SK-N-SH treated with all-trans-retinoic acid at 6 μM for 48 hours (cell line): ENCODE results near the gene PIK3CD.

Source experiments
- ARNTL ChIP-seq: fragments of 450-650 bp; formaldehyde crosslinking; IDR thresholded peaks from 2 replicates; pipeline ENCODE4 v1.5.0; 2020; ENCODE audit warnings: low read depth, mild to moderate bottlenecking, moderate library complexity, borderline replicate concordance
- CREB5 ChIP-seq: fragments of 250-450 bp; sonication (Bioruptor Pico); IDR thresholded peaks from 2 replicates; pipeline ENCODE4 v1.5.1; 2020; ENCODE audit warnings: low read depth, mild to moderate bottlenecking, moderate library complexity
- CSDC2 ChIP-seq: fragments of 250-450 bp; sonication (Bioruptor Pico); IDR thresholded peaks from 2 replicates; pipeline ENCODE4 v1.5.0; 2020; ENCODE audit warnings: mild to moderate bottlenecking, moderate library complexity
- GLIS3 ChIP-seq: fragments of 250-450 bp; sonication (Bioruptor Pico); IDR thresholded peaks from 2 replicates; pipeline ENCODE4 v1.5.0; 2020; ENCODE audit warnings: mild to moderate bottlenecking, moderate library complexity
- POU6F1 ChIP-seq: fragments of 250-450 bp; sonication (Bioruptor Pico); IDR thresholded peaks from 2 replicates; pipeline ENCODE4 v1.8.0; 2021; ENCODE audit warnings: low read depth, mild to moderate bottlenecking, moderate library complexity, borderline replicate concordance
- SNAI2 ChIP-seq: fragments of 250-450 bp; sonication (Bioruptor Pico); IDR thresholded peaks from 2 replicates; pipeline ENCODE4 v1.5.0; 2020; ENCODE audit warnings: mild to moderate bottlenecking, moderate library complexity
- TOX ChIP-seq: fragments of 250-450 bp; sonication (Bioruptor Pico); IDR thresholded peaks from 2 replicates; pipeline ENCODE4 v1.8.0; 2021; ENCODE audit warnings: mild to moderate bottlenecking, moderate library complexity, borderline replicate concordance
- ZFP3 ChIP-seq: fragments of 250-450 bp; sonication (Bioruptor Pico); IDR thresholded peaks from 2 replicates; pipeline ENCODE4 v1.5.0; 2020; ENCODE audit warnings: mild to moderate bottlenecking, moderate library complexity
- ZFP30 ChIP-seq: fragments of 450-650 bp; formaldehyde crosslinking; IDR thresholded peaks from 2 replicates; pipeline ENCODE4 v1.5.0; 2022; ENCODE audit warnings: mild to moderate bottlenecking, moderate library complexity
- ZNF565 ChIP-seq: fragments of 450-650 bp; formaldehyde crosslinking; conservative IDR thresholded peaks from 2 replicates; pipeline ENCODE4 v1.5.0; 2020; ENCODE audit warnings: low read depth, mild to moderate bottlenecking, moderate library complexity

- TF ChIP-seq ZNF565 (CRISPR knock-in tag): no peak
- TF ChIP-seq ZFP30 (CRISPR knock-in tag): no peak
- TF ChIP-seq ZFP3 (CRISPR knock-in tag): no peak
- TF ChIP-seq SNAI2 (CRISPR knock-in tag): no peak
- TF ChIP-seq CREB5 (CRISPR knock-in tag): no peak
- no peak for TF ChIP-seq ARNTL (CRISPR knock-in tag)
- no peak for TF ChIP-seq POU6F1 (CRISPR knock-in tag)
- no peak for TF ChIP-seq CSDC2
- no peak for TF ChIP-seq GLIS3 (CRISPR knock-in tag)
- TF ChIP-seq TOX (CRISPR knock-in tag): no peak
Observed at GRCh38 chr1:9700340-9700739, 48.8 kb downstream of the PIK3CD start.
